Omental fat pad (tissue), 4 donors: ENCODE data around the gene SLC9A9. TPM values are rescaled to one million over a fixed set of nuclear protein-coding genes. Genes with fewer than 3 reads are reported as not detected.

Source experiments
- ATAC-seq: fragments of 150-250 bp; one replicate; pipeline ENCODE4 v1.9.1; 2016; ENCODE audit warnings: mild to moderate bottlenecking, moderate library complexity; ENCODE audit not compliant: low FRiP score
- DNase-seq: peaks from one replicate; pipeline ENCODE4 v3.0.0-alpha.2; 2019; ENCODE audit warnings: low spot score
- total RNA-seq, 4 donors: library from RNA; depleted of rRNA; stranded (reverse); fragments of >200 nt; gene quantifications; one replicate each; pipeline ENCODE4 v1.1.0, GENCODE V29; 2016
- TF ChIP-seq, protein P1 (sequence below), 3 donors: fragments of 450-650 bp; IDR thresholded peaks; one replicate each; pipeline ENCODE4 v1.5.1; 2016 to 2017; ENCODE audit warnings: antibody characterized with exemption in 3 of 3, mild to moderate bottlenecking in 3 of 3, moderate library complexity in 2 of 3

SLC9A9 gene
- total RNA-seq, 4 donors from 2014 or later = 15.5 to 39.6 (median 26.9) TPM

DNA sequence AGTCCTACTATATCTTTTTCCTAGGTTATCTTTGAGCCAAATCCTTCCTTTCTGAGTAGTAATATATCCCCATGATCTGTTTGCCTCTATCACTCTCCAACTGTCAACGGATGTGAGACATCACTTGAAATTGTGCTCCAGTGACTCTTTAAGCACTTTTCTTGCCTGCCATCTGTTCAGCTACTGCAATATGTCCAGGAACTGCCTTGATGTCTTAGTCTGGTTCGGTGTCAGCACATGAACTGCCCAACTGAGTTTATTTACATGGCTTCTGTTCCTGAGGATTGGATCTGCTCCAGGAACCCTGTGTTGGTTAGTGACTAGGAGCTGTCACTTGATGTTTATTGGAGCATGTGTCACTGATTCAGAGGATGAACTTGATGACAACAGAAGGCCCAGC is 116.5 kb downstream of the SLC9A9 start:
- TF ChIP-seq, protein P1, sequence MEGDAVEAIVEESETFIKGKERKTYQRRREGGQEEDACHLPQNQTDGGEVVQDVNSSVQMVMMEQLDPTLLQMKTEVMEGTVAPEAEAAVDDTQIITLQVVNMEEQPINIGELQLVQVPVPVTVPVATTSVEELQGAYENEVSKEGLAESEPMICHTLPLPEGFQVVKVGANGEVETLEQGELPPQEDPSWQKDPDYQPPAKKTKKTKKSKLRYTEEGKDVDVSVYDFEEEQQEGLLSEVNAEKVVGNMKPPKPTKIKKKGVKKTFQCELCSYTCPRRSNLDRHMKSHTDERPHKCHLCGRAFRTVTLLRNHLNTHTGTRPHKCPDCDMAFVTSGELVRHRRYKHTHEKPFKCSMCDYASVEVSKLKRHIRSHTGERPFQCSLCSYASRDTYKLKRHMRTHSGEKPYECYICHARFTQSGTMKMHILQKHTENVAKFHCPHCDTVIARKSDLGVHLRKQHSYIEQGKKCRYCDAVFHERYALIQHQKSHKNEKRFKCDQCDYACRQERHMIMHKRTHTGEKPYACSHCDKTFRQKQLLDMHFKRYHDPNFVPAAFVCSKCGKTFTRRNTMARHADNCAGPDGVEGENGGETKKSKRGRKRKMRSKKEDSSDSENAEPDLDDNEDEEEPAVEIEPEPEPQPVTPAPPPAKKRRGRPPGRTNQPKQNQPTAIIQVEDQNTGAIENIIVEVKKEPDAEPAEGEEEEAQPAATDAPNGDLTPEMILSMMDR (IDR thresholded peaks at IDR 0.05) = no peak
- ATAC-seq = no peak
- no peak for DNase-seq

DNA sequence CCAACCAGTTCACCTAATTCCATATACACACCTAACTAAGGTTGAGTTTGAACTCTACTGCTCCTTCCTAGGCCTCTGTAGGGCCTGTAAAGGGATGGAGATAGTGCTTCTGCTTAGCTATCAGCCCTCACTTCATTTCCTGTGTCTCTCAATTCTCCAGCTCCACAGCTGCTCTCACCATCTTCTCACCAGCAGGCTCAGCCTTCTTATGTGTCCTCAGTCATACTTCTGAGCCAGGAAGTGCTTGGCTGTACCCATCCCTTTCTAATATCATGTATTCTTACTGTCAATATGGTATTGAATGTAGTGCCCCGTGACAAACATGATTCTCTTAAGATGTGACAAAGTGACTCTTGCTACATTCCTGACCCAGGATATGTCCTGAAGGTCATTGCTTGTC is 116.9 kb downstream of the SLC9A9 start:
- ATAC-seq (no peak), DNase-seq (no peak)
- TF ChIP-seq, protein P1 (IDR thresholded peaks at IDR 0.05) = no peak

DNA sequence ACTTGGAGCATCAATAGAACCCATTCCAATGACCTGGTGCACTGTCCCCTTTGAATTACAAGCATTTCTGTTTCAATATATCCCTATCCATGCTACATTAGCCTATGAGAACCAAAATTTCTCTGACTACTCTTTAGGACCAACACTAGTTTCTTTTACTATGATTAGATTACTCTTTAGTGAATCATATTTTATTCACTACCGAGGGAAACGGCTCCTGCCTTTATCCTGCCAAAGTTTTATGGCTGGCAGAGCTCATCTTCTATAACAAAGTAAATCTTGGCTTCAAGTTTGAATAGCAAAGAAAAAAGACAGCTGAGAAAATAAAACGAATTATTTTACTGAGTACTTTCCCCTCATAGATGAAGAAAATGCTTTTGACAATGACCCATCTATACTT is 120.9 kb downstream of the SLC9A9 start:
- peak; percentile 53 for ATAC-seq
- TF ChIP-seq, protein P1 (IDR thresholded peaks at IDR 0.05) = no peak
- no peak for DNase-seq

DNA sequence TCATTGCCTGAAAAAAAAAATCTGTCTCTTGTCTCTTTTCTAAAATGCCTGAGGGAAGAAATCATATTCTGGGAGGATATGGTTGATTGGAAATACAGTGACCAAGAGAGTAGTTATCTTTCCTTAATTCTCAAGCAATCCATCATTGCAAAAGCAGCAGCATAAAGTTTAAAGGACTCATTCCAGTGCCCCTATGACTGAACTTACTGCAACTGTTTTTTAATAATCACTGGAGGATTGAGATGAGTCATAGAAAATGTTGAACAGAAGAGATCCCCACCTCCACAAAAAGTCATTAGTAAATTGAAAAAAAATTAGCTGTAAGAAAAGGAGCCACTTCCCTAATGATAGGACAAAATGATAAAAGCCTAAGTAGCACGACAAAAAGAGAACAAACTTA is 121.5 kb downstream of the SLC9A9 start:
- no peak for DNase-seq
- TF ChIP-seq, protein P1 (IDR thresholded peaks at IDR 0.05) = no peak
- ATAC-seq = peak; percentile 44

DNA sequence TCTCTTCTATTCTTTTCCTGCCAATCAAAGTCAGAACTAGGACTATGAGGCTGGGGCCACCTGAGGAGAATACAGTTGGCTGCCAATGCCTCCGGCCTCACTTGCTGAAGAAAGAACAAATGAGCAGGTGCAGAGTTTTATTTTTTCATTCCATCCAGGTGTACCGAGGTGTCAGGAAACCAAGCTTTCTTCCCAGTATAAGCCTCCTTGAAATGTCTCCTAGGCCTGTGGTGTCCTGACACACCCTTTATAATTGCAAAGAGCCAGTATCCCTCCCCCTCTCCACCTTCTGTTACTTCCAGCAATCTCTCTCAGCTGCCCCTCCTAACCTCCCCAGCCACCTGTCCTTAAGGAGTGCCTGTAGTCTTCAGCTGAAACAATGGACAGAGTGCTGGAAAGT is 127.9 kb downstream of the SLC9A9 start:
- TF ChIP-seq, protein P1 (IDR thresholded peaks at IDR 0.05) = no peak
- DNase-seq = no peak
- no peak for ATAC-seq

DNA sequence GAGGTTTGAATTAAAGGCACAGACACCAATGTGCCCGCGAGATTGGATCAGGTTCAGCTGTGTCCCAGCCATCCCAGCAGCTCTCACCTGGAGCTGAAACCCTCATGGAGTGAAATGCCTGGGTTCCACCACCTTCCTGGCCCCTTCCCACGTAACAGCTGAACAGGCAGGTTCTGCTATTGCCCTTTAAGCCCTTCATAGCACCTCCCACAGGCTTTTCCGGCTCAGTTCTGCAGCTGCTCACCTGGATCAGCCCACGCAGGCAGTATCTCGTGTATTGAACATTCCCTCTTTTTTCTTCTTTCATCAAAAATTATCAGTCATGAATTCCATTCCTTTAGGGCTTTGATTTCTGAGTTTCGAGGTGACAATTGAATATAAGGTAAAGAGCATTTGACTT is 129.8 kb downstream of the SLC9A9 start:
- no peak for DNase-seq
- TF ChIP-seq, protein P1 (IDR thresholded peaks at IDR 0.05) = no peak
- no peak for ATAC-seq

DNA sequence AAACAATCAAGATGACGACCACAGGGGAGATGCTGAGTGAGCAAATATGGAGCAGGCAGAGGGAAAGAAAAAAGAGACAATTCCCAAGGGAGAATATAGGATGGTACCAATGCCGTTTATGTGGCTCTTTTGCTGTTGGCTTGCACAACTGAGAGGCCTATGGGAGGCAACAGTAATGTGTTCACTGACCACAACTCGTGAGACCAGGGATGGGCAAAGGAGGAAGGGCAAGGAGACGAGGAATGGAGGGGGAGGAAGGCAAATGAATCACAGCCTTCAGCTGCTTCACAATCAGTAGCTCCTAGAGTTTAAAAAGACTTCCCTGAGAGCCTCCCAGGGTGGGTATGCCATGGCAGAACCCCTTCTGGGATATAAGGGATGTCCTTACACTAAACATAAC is 131.5 kb downstream of the SLC9A9 start:
- TF ChIP-seq, protein P1 (IDR thresholded peaks at IDR 0.05) = no peak
- ATAC-seq (no peak), DNase-seq (no peak)
